Upper lobe of left lung (tissue), 6 donors: Measurements from ENCODE around the gene SPACA7. TPM values are rescaled to one million over a fixed set of nuclear protein-coding genes. Genes with fewer than 3 reads are reported as not detected.

Experiments used
- ATAC-seq, 2 donors: fragments of 200-7000 bp; cut with Tn5 transposase; one replicate each; pipeline ENCODE4 v1.9.1; 2022; ENCODE audit warnings: mild to moderate bottlenecking in 2 of 2, moderate library complexity in 2 of 2; ENCODE audit not compliant: low FRiP score in 2 of 2
- DNase-seq, 2 donors: peaks; one replicate each; pipeline ENCODE4 v3.0.0-alpha.2; 2019 to 2020
- H3K27ac ChIP-seq, 4 donors: fragments of 200-600 bp; sonication (generic); one replicate each; pipeline ENCODE4 v1.5.1; 2016 to 2019
- H3K27me3 ChIP-seq, 4 donors: fragments of 200-600 bp; sonication (generic); one replicate each; pipeline ENCODE4 v1.5.1; 2017 to 2019
- H3K36me3 ChIP-seq, 4 donors: fragments of 200-600 bp; sonication (generic); one replicate each; pipeline ENCODE4 v1.5.1; 2016 to 2019
- H3K4me1 ChIP-seq, 4 donors: fragments of 200-600 bp; sonication (generic); one replicate each; pipeline ENCODE4 v1.5.1; 2018 to 2019
- H3K4me3 ChIP-seq, 4 donors: fragments of 200-600 bp; sonication (generic); one replicate each; pipeline ENCODE4 v1.5.1; 2017 to 2019; ENCODE audit warnings: mild to moderate bottlenecking in 2 of 4, moderate library complexity in 1 of 4
- H3K9me3 ChIP-seq, 4 donors: fragments of 200-600 bp; sonication (generic); one replicate each; pipeline ENCODE4 v1.5.1; 2018 to 2019
- EP300 ChIP-seq, 4 donors: sonication (generic); formaldehyde crosslinking; IDR thresholded peaks; one replicate each; pipeline ENCODE4 v1.5.1; 2017; ENCODE audit warnings: antibody characterized with exemption in 4 of 4, control low read depth in 2 of 4
- POLR2A ChIP-seq, 4 donors: fragments of 450-650 bp; IDR thresholded peaks; one replicate each; pipeline ENCODE4 v1.5.1; 2016 to 2017; ENCODE audit warnings: antibody characterized with exemption in 4 of 4, mild to moderate bottlenecking in 2 of 4
- POLR2AphosphoS5 ChIP-seq, 2 donors: sonication (generic); formaldehyde crosslinking; IDR thresholded peaks; one replicate each; pipeline ENCODE4 v1.5.1; 2017; ENCODE audit warnings: antibody characterized with exemption in 2 of 2
- WGBS, 2 donors: methylation state at CpG; one replicate each; pipeline ENCODE4 v1.1.5; 2017 to 2018; 5-methylcytosine and 5-hydroxymethylcytosine counted together
- total RNA-seq, 6 donors: library from RNA; depleted of rRNA in 4 of 6; stranded (reverse); fragments of >200 nt in 4 of 6; gene quantifications; one replicate each; pipeline versions ENCODE4 v1.1.0 to v1.2.1, GENCODE V29; 2016 to 2021
- TF ChIP-seq, protein P1 (sequence below), 6 experiments: fragments of 450-650 bp in 4 of 6; fragments of 200-600 bp in 2 of 6; sonication (generic) in 2 of 6; IDR thresholded peaks; one replicate each; pipeline ENCODE4 v1.5.1; 2016 to 2019; ENCODE audit warnings: antibody characterized with exemption in 6 of 6
- donor health status: DM: no; HTN: no; CAD: no; lungs with moderate emphysema.
- donor health status: DM: no; HTN: yes; CAD: no; lungs with severe emphysema.

The SPACA7 gene
- total RNA-seq, 6 donors from 2014 or later, result not detected

DNA sequence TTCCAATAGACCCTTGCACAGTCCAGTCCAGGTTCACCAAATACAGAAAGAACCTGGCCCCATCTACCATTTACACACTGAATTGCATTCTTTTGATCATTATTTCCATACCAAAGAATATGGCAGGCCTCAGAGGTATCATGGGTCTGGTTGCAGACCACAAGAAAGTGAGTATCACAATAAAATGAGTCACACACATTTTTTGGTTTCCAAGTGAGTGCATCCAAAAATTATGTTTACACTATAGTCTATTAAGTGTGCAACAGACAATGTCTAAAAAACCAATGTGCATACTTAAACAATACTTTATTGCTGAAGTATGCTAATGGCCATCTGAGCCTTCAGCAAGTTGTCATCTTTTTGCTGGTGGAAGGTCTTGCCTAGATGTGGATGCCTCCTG, 105.3 kb downstream of the SPACA7 start:
- Histone ChIP-seq H3K4me1 (no peaks in the 10 kb centered on the region), H3K9me3 (no peaks in the 10 kb centered on the region), H3K4me3 (no peak overlapping the region), H3K27ac (no peak overlapping the region), H3K27me3 (no peaks in the 10 kb centered on the region), H3K36me3 (peaks cover 0 to 19% (median 4%) of the 10 kb centered on the region in 4 donors)
- ATAC-seq (no peak), DNase-seq (no peak)
- no peak for TF ChIP-seq POLR2AphosphoS5 (IDR thresholded peaks at IDR 0.05)
- TF ChIP-seq, protein P1, sequence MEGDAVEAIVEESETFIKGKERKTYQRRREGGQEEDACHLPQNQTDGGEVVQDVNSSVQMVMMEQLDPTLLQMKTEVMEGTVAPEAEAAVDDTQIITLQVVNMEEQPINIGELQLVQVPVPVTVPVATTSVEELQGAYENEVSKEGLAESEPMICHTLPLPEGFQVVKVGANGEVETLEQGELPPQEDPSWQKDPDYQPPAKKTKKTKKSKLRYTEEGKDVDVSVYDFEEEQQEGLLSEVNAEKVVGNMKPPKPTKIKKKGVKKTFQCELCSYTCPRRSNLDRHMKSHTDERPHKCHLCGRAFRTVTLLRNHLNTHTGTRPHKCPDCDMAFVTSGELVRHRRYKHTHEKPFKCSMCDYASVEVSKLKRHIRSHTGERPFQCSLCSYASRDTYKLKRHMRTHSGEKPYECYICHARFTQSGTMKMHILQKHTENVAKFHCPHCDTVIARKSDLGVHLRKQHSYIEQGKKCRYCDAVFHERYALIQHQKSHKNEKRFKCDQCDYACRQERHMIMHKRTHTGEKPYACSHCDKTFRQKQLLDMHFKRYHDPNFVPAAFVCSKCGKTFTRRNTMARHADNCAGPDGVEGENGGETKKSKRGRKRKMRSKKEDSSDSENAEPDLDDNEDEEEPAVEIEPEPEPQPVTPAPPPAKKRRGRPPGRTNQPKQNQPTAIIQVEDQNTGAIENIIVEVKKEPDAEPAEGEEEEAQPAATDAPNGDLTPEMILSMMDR (IDR thresholded peaks at IDR 0.05), result no peak

DNA sequence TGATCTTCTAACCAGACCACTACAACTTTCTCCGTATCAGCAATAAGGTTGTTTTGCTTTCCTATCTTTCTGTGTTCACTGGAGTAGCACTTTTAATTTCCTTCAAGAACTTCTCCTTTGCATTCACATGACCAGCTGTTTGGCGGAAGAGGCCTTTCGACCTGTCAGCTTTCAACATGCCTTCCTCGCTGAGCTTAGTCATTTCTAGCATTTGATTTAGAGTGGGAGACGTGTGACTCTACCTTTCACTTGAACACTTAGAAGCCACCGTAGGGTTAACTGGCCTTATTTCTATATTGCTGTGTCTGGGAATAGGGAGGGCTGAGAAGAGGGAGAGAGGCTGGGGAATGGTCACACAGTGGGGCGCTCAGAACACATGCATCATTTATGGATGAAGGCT, 107.1 kb downstream of the SPACA7 start:
- no peak overlapping the region for H3K27ac ChIP-seq
- 94 to 95% methylated on average over 7 of the region's 7 CpGs for WGBS, 2 donors
- TF ChIP-seq EP300 (IDR thresholded peaks at IDR 0.05), result no peak
- TF ChIP-seq, protein P1 (IDR thresholded peaks at IDR 0.05), result no peak
- no peak for TF ChIP-seq POLR2A (IDR thresholded peaks at IDR 0.05)
- H3K9me3 ChIP-seq, result no peaks in the 10 kb centered on the region
- H3K27me3 ChIP-seq, result no peaks in the 10 kb centered on the region
- H3K4me3 ChIP-seq, result no peak overlapping the region
- ATAC-seq (no peak), DNase-seq (no peak)
- peaks cover 0 to 29% (median 6%) of the 10 kb centered on the region in 4 donors for H3K36me3 ChIP-seq
- no peaks in the 10 kb centered on the region for H3K4me1 ChIP-seq

Other genes starting within 250 kb of the SPACA7 start
- 10 to 100 TPM; 27.7 to 50.3 (median 34.9) TPM for gene TUBGCP3, start 211.8 kb downstream of the SPACA7 start, total RNA-seq